ENCODE data around the gene CORO2A. TPM values are rescaled to one million over a fixed set of nuclear protein-coding genes. Genes with fewer than 3 reads are reported as not detected.

CORO2A gene
- total RNA-seq, 1 donor = 0.36 TPM

GRCh38 chr9:98228392-98229089 is 36.1 kb upstream of the CORO2A start:
- DNase-seq (ENCODE audit: low read depth) = no peak
- H3K4me3 ChIP-seq (ENCODE audit: low read depth, low read length) = no peak overlapping the region
- TF ChIP-seq CTCF (IDR thresholded peaks at IDR 0.05; ENCODE audit: insufficient read depth, low read length) = no peak

- H3K4me3 ChIP-seq (ENCODE audit: low read depth, low read length) = no peak overlapping the region
- TF ChIP-seq CTCF (IDR thresholded peaks at IDR 0.05; ENCODE audit: insufficient read depth, low read length) = no peak
- no peak for DNase-seq (ENCODE audit: low read depth)
These were observed 35.4 kb upstream of the CORO2A start for GRCh38 chr9:98227883-98228282.

GRCh38 chr9:98226957-98227356 is 34.5 kb upstream of the CORO2A start:
- no peak for TF ChIP-seq CTCF (IDR thresholded peaks at IDR 0.05; ENCODE audit: insufficient read depth, low read length)
- no peak overlapping the region for H3K4me3 ChIP-seq (ENCODE audit: low read depth, low read length)
- DNase-seq (ENCODE audit: low read depth) = no peak

GRCh38 chr9:98226516-98226915 is 34.1 kb upstream of the CORO2A start:
- no peak overlapping the region for H3K4me3 ChIP-seq (ENCODE audit: low read depth, low read length)
- DNase-seq (ENCODE audit: low read depth) = no peak
- no peak for TF ChIP-seq CTCF (IDR thresholded peaks at IDR 0.05; ENCODE audit: insufficient read depth, low read length)

GRCh38 chr9:98225015-98225442 is 32.6 kb upstream of the CORO2A start:
- no peak for DNase-seq (ENCODE audit: low read depth)
- no peak overlapping the region for H3K4me3 ChIP-seq (ENCODE audit: low read depth, low read length)
- no peak for TF ChIP-seq CTCF (IDR thresholded peaks at IDR 0.05; ENCODE audit: insufficient read depth, low read length)

- H3K4me3 ChIP-seq (ENCODE audit: low read depth, low read length) = no peak overlapping the region
- no peak for TF ChIP-seq CTCF (IDR thresholded peaks at IDR 0.05; ENCODE audit: insufficient read depth, low read length)
- DNase-seq (ENCODE audit: low read depth) = peak; percentile 99
These were observed 30.7 kb upstream of the CORO2A start for GRCh38 chr9:98222885-98223691.

Measured in fibroblast of the aortic adventitia (primary cell).